Glutamatergic neuron (in vitro differentiated cells): ENCODE data around the gene MALRD1. TPM values are rescaled to one million over a fixed set of nuclear protein-coding genes. Genes with fewer than 3 reads are reported as not detected.

ENCODE experiments used
- DNase-seq: peaks from one replicate; pipeline ENCODE4 v3.0.0; 2022
- H3K27ac Mint-ChIP-seq: one replicate; pipeline ENCODE4 v1.8.0; 2020; ENCODE audit warnings: mild to moderate bottlenecking, mixed read lengths, inconsistent platforms; ENCODE audit not compliant: unreplicated experiment
- H3K27me3 Mint-ChIP-seq: one replicate; pipeline ENCODE4 v1.8.0; 2020; ENCODE audit warnings: mild to moderate bottlenecking, moderate library complexity, mixed read lengths, inconsistent platforms; ENCODE audit not compliant: unreplicated experiment
- H3K36me3 Mint-ChIP-seq: one replicate; pipeline ENCODE4 v1.8.0; 2020; ENCODE audit warnings: mild to moderate bottlenecking, mixed read lengths, inconsistent platforms; ENCODE audit not compliant: unreplicated experiment
- H3K4me1 Mint-ChIP-seq: one replicate; pipeline ENCODE4 v1.8.0; 2020; ENCODE audit warnings: mild to moderate bottlenecking, low read depth, mixed read lengths, inconsistent platforms; ENCODE audit not compliant: unreplicated experiment
- H3K4me3 Mint-ChIP-seq: one replicate; pipeline ENCODE4 v1.8.0; 2020; ENCODE audit warnings: mild to moderate bottlenecking, mixed read lengths, inconsistent platforms; ENCODE audit not compliant: unreplicated experiment
- H3K9me3 Mint-ChIP-seq: one replicate; pipeline ENCODE4 v1.8.0; 2020; ENCODE audit warnings: mild to moderate bottlenecking, moderate library complexity, mixed read lengths, inconsistent platforms; ENCODE audit not compliant: unreplicated experiment
- total RNA-seq: library from RNA; stranded (reverse); fragmentation: NEBNext Ultra II Directional; extraction: Animal tissue kit (Norgen Biotek cat#: 25700); gene quantifications from one replicate; pipeline ENCODE4 v1.2.1, GENCODE V29; 2021; ENCODE audit not compliant: unreplicated experiment
- TF ChIP-seq, protein P1 (sequence below): fragments of 200-600 bp; sonication (generic); IDR thresholded peaks from one replicate; pipeline ENCODE4 v1.5.0; 2021; ENCODE audit not compliant: partially characterized antibody, unreplicated experiment

Gene MALRD1
- total RNA-seq, 1 donor from 2014 or later: 0.27 TPM

DNA sequence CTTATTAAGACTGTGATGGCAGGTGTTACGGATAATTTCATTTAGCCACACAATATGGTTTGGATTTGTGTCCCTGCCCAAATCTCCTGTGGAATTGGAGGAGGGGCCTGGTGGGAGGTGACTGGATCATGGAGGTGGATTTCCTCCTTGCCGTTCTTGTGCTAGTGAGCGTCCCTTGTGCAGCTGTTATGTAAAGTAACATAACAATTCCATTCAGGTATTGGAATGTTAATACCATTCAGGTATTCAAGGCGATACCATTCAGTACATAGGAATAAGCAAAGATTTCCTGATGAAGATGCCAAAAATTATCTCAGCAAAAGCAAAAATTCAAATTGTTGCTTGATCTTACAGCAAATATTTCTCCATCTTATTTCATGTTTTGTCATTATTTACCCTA is 735.1 kb downstream of the MALRD1 start:
- H3K4me3 Mint-ChIP-seq: no peak overlapping the region
- H3K9me3 Mint-ChIP-seq: no peaks in the 10 kb centered on the region
- H3K36me3 Mint-ChIP-seq: no peaks in the 10 kb centered on the region
- H3K27ac Mint-ChIP-seq: no peak overlapping the region
- DNase-seq: no peak
- TF ChIP-seq, protein P1, sequence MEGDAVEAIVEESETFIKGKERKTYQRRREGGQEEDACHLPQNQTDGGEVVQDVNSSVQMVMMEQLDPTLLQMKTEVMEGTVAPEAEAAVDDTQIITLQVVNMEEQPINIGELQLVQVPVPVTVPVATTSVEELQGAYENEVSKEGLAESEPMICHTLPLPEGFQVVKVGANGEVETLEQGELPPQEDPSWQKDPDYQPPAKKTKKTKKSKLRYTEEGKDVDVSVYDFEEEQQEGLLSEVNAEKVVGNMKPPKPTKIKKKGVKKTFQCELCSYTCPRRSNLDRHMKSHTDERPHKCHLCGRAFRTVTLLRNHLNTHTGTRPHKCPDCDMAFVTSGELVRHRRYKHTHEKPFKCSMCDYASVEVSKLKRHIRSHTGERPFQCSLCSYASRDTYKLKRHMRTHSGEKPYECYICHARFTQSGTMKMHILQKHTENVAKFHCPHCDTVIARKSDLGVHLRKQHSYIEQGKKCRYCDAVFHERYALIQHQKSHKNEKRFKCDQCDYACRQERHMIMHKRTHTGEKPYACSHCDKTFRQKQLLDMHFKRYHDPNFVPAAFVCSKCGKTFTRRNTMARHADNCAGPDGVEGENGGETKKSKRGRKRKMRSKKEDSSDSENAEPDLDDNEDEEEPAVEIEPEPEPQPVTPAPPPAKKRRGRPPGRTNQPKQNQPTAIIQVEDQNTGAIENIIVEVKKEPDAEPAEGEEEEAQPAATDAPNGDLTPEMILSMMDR: no peak
- no peaks in the 10 kb centered on the region for H3K27me3 Mint-ChIP-seq
- no peaks in the 10 kb centered on the region for H3K4me1 Mint-ChIP-seq
